Measurements from ENCODE around the gene ABR. TPM values are rescaled to one million over a fixed set of nuclear protein-coding genes. Genes with fewer than 3 reads are reported as not detected.
"Not testable (repeated sequence)": the region's sequence is repeated elsewhere in the genome, so short reads cannot be mapped to it uniquely, and the experiment has no call there.

Gene ABR
- total RNA-seq, 1 donor from 2014 or later = 70.9 TPM

- Histone ChIP-seq H3K4me2 (ENCODE audit: low read length) (no peak overlapping the region), H3K9ac (ENCODE audit: low read length) (no peak overlapping the region), H3K9me3 (ENCODE audit: insufficient read depth, low read depth, low read length) (no peaks in the 10 kb centered on the region), H3K4me1 (ENCODE audit: insufficient read depth, low read length) (peaks cover 14% of the 10 kb centered on the region), H3K79me2 (ENCODE audit: insufficient read depth, low read length) (no peaks in the 10 kb centered on the region), H2AFZ (ENCODE audit: low read depth, low read length) (no peak overlapping the region), H3K27ac (ENCODE audit: low read depth, low read length) (no peak overlapping the region), H3K27me3 (ENCODE audit: insufficient read depth, low read length) (no peaks in the 10 kb centered on the region), H3K36me3 (ENCODE audit: insufficient read depth, low read length) (no peaks in the 10 kb centered on the region), H3K4me3 (ENCODE audit: insufficient read depth, low read depth, low read length) (no peak overlapping the region), H4K20me1 (ENCODE audit: insufficient read depth, low read length) (no peaks in the 10 kb centered on the region)
- H3K36me3 Mint-ChIP-seq (ENCODE audit: low read depth, unreplicated experiment) = no peaks in the 10 kb centered on the region
- no peak for FAIRE-seq
- no peaks in the 10 kb centered on the region for H3K9me3 Mint-ChIP-seq (ENCODE audit: unreplicated experiment)
- no peak for TF ChIP-seq CTCF (IDR thresholded peaks at IDR 0.05; ENCODE audit: insufficient read depth, low read depth, low read length)
- no peak for TF ChIP-seq EZH2 (IDR thresholded peaks at IDR 0.05; ENCODE audit: insufficient read depth, low read length)
- no peak overlapping the region for H3K27ac Mint-ChIP-seq (ENCODE audit: unreplicated experiment)
- peaks cover 14% of the 10 kb centered on the region for H3K27me3 Mint-ChIP-seq (ENCODE audit: low read depth, unreplicated experiment)
- no peak for DNase-seq (ENCODE audit: low read depth)
- H3K4me1 Mint-ChIP-seq (ENCODE audit: low read depth, unreplicated experiment) = peaks cover 5% of the 10 kb centered on the region
- no peak overlapping the region for H3K4me3 Mint-ChIP-seq (ENCODE audit: unreplicated experiment)
Measured at GRCh38 chr17:1201132-1201702, 21.4 kb upstream of the ABR start.

DNA sequence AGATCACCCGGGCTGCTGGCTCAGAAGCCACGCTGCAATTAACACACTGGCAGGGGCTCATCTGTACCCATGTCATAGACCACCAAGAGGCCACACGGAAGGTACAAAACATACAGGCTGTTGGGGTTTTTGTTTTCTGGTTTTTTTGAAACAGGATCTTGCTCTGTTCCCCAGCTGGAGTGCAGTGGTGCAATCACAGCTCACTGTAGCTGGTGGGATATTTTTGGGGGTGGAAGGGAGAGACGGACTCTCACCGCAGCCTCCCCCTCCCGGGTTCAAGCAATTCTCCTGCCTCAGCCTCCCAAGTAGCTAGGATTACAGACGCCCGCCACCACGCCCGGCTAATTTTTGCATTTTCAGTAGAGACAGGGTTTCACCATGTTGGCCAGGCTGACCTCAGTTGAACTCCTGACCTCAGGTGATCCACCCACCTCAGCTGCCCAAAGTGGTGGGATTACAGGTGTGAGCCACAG lies 19.5 kb upstream of the ABR start:
- not testable (repeated sequence) for H3K27me3 ChIP-seq (ENCODE audit: insufficient read depth, low read length); H3K27me3 Mint-ChIP-seq (ENCODE audit: low read depth, unreplicated experiment); H3K27ac Mint-ChIP-seq (ENCODE audit: unreplicated experiment); H3K79me2 ChIP-seq (ENCODE audit: insufficient read depth, low read length); H3K4me3 Mint-ChIP-seq (ENCODE audit: unreplicated experiment); H3K36me3 ChIP-seq (ENCODE audit: insufficient read depth, low read length); H3K4me1 Mint-ChIP-seq (ENCODE audit: low read depth, unreplicated experiment); DNase-seq (ENCODE audit: low read depth); H3K36me3 Mint-ChIP-seq (ENCODE audit: low read depth, unreplicated experiment); H3K9me3 ChIP-seq (ENCODE audit: insufficient read depth, low read depth, low read length); H3K9me3 Mint-ChIP-seq (ENCODE audit: unreplicated experiment); H3K4me2 ChIP-seq (ENCODE audit: low read length); H2AFZ ChIP-seq (ENCODE audit: low read depth, low read length); H3K4me3 ChIP-seq (ENCODE audit: insufficient read depth, low read depth, low read length); H3K9ac ChIP-seq (ENCODE audit: low read length); FAIRE-seq; H3K27ac ChIP-seq (ENCODE audit: low read depth, low read length); H4K20me1 ChIP-seq (ENCODE audit: insufficient read depth, low read length)
- H3K4me1 ChIP-seq (ENCODE audit: insufficient read depth, low read length) = peaks cover 14% of the 10 kb centered on the region

GRCh38 chr17:1197781-1198490 lies 18.2 kb upstream of the ABR start:
- Histone ChIP-seq H3K4me3 (ENCODE audit: insufficient read depth, low read depth, low read length) (no peak overlapping the region), H3K9me3 (ENCODE audit: insufficient read depth, low read depth, low read length) (no peaks in the 10 kb centered on the region), H3K4me1 (ENCODE audit: insufficient read depth, low read length) (peaks cover 8% of the 10 kb centered on the region), H3K9ac (ENCODE audit: low read length) (no peak overlapping the region), H3K36me3 (ENCODE audit: insufficient read depth, low read length) (no peaks in the 10 kb centered on the region), H3K79me2 (ENCODE audit: insufficient read depth, low read length) (no peaks in the 10 kb centered on the region), H2AFZ (ENCODE audit: low read depth, low read length) (peak overlapping the region; percentile 43), H3K27me3 (ENCODE audit: insufficient read depth, low read length) (no peaks in the 10 kb centered on the region), H3K4me2 (ENCODE audit: low read length) (peak overlapping the region; percentile 38), H4K20me1 (ENCODE audit: insufficient read depth, low read length) (no peaks in the 10 kb centered on the region), H3K27ac (ENCODE audit: low read depth, low read length) (no peak overlapping the region)
- peak overlapping the region; percentile 24 for H3K27ac Mint-ChIP-seq (ENCODE audit: unreplicated experiment)
- no peaks in the 10 kb centered on the region for H3K9me3 Mint-ChIP-seq (ENCODE audit: unreplicated experiment)
- H3K4me3 Mint-ChIP-seq (ENCODE audit: unreplicated experiment) = no peak overlapping the region
- no peak for DNase-seq (ENCODE audit: low read depth)
- no peaks in the 10 kb centered on the region for H3K36me3 Mint-ChIP-seq (ENCODE audit: low read depth, unreplicated experiment)
- FAIRE-seq = no peak
- H3K4me1 Mint-ChIP-seq (ENCODE audit: low read depth, unreplicated experiment) = peaks cover 5% of the 10 kb centered on the region
- peaks cover 12% of the 10 kb centered on the region for H3K27me3 Mint-ChIP-seq (ENCODE audit: low read depth, unreplicated experiment)
- no peak for TF ChIP-seq CTCF (IDR thresholded peaks at IDR 0.05; ENCODE audit: insufficient read depth, low read depth, low read length)
- no peak for TF ChIP-seq EZH2 (IDR thresholded peaks at IDR 0.05; ENCODE audit: insufficient read depth, low read length)

Measured in astrocyte (in vitro differentiated cells and primary cell).